SJSA1 (cell line): ENCODE measurements around the gene HOMER3. TPM values are rescaled to one million over a fixed set of nuclear protein-coding genes. Genes with fewer than 3 reads are reported as not detected.
"Not testable (repeated sequence)": the region's sequence is repeated elsewhere in the genome, so short reads cannot be mapped to it uniquely, and the experiment has no call there.

Source experiments
- DNase-seq, 2 experiments: peaks; one replicate each; pipeline ENCODE4 v3.0.0-alpha.2; 2015 to 2020; ENCODE audit warnings: low spot score in 2 of 2, low read depth in 1 of 2
- H3K27ac ChIP-seq: fragments of 250-450 bp; sonication (Bioruptor Pico); 2 replicates; pipeline ENCODE4 v1.5.1; 2020; ENCODE audit warnings: mild to moderate bottlenecking, moderate library complexity
- H3K27me3 ChIP-seq: fragments of 250-450 bp; sonication (Bioruptor Pico); replicated peaks from 2 replicates; pipeline ENCODE4 v1.5.1; 2020; ENCODE audit warnings: mild to moderate bottlenecking, moderate library complexity
- H3K36me3 ChIP-seq: fragments of 250-450 bp; sonication (Bioruptor Pico); 2 replicates; pipeline ENCODE4 v1.5.1; 2020; ENCODE audit warnings: mild to moderate bottlenecking
- H3K4me1 ChIP-seq: fragments of 250-450 bp; sonication (Bioruptor Pico); replicated peaks from 2 replicates; pipeline ENCODE4 v1.6.1; 2021; ENCODE audit warnings: mild to moderate bottlenecking
- H3K4me3 ChIP-seq: fragments of 250-450 bp; sonication (Bioruptor Pico); 2 replicates; pipeline ENCODE4 v1.5.1; 2020; ENCODE audit warnings: mild to moderate bottlenecking
- H3K9me3 ChIP-seq: fragments of 250-450 bp; sonication (Bioruptor Pico); replicated peaks from 2 replicates; pipeline ENCODE4 v1.5.1; 2020; ENCODE audit warnings: mild to moderate bottlenecking
- total RNA-seq: library from RNA; depleted of rRNA; stranded (reverse); fragments of >200 nt; shearing (Covaris generic); gene quantifications from 2 replicates; pipeline ENCODE4 v1.2.3, GENCODE V29; 2014

The HOMER3 gene
- total RNA-seq, 1 experiment from 2014 or later: 53.7 TPM

DNA sequence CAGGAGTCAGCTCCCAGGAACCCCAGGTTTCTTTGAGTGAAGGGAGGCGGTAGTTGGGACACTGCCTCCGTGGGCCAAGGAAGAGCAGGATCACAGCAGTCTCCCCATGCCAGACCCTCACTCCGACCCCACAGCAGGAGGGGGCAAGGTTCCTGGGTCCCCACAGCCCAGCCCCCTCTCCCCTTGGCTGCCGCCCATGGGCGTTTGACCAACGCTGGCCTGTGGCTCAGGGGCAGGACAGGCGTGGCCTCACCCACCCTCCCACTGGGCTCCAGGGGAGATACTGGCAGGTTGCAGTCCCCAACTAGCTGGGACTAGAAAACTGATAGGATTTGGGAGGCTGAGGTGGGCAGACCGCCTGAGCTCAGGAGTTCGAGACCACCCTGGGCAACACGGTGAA is 31.0 kb downstream of the HOMER3 start:
- H3K36me3 ChIP-seq: peaks cover 83% of the 10 kb centered on the region

DNA sequence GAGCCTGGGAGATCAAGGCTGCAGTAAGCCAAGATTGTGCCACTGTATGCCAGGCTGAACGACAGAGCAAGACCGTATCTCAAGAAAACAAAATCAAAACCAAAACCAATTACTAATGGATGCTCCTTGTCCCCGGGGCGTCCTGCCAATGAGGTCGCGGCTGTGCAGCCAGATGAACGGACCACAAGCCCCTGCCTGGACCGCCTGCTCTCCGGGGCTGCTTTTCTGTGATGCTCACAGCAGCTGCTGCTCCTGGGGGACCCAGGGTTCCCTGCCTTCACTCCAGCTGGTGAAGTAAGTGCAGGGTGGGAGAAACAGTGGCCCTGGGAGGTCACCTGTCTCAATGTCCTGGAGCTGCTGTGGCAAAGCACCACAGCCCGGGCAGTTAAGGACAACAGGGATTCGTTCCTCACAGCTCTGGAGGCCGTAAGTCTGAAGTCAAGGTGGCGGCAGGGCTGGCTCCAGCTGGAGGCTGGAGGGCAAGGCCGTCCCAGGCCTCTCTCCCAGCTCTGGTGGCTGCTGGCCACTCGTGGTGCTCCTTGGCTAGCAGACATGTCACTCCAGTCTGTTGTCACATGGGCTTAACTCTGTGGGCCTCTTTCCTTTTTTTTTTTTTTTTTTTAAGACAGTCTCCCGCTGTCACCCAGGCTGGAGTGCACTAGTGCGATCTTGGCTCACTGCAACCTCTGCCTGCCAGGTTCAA is 31.9 kb downstream of the HOMER3 start:
- Histone ChIP-seq H3K27me3 (no peaks in the 10 kb centered on the region), H3K4me1 (no peaks in the 10 kb centered on the region), H3K27ac (no peak overlapping the region), H3K36me3 (peaks cover 83% of the 10 kb centered on the region), H3K9me3 (no peaks in the 10 kb centered on the region), H3K4me3 (no peak overlapping the region)
- no peak for DNase-seq

More for the DNA sequence above, 31.0 kb downstream of the HOMER3 start:
- Histone ChIP-seq H3K27me3 (no peaks in the 10 kb centered on the region), H3K4me3 (no peak overlapping the region), H3K27ac (no peak overlapping the region), H3K9me3 (no peaks in the 10 kb centered on the region), H3K4me1 (no peaks in the 10 kb centered on the region)
- DNase-seq: no peak

DNA sequence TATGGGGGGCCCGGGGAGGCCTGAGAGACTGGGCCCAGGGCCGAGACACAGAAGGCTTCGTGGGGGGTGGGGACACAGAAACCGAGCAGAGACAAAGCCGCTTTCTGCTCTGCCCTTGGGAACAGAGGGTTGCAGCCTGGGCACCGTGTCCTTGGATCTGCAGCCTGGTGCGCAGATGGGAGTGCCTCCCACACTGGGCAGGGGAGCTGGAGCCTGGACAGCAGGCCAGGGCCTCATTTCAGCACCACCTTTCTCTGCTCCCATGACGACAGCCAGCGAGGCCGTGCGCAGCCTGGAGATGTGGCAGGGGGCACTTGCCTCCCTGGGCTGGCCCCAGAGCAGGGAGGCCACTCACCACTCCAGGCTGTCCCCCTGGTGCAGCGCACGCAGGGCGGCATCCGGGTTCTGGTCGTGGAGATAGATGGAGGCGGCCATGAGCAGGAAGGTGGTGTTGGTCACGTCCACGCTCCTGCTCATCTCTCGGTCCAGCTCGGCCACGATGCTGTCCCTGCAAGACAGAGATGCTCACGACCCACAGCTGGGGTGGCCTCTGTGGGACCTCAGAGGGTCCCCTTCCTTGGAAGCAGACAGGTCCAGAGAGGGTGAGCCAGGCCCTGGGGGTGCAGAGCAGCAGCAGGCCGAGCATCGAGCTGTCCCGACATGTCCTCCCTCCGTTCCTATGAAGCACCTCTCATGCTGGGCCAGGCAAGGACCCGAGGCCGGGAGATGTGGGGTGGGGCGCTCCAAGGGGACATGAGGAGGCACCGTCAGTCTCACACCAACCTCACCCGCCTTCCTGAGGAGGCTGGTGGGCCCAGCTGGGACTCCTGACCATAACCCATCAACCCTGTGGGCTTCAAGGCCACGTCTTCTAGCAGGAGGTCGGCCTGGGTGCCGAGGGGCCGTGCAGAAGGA is 34.2 kb downstream of the HOMER3 start:
- Histone ChIP-seq H3K36me3 (peaks cover 69% of the 10 kb centered on the region), H3K27ac (no peak overlapping the region), H3K4me3 (no peak overlapping the region), H3K4me1 (no peaks in the 10 kb centered on the region), H3K27me3 (no peaks in the 10 kb centered on the region), H3K9me3 (no peaks in the 10 kb centered on the region)
- peak in 1 of 2 experiments; percentile 42 for DNase-seq

DNA sequence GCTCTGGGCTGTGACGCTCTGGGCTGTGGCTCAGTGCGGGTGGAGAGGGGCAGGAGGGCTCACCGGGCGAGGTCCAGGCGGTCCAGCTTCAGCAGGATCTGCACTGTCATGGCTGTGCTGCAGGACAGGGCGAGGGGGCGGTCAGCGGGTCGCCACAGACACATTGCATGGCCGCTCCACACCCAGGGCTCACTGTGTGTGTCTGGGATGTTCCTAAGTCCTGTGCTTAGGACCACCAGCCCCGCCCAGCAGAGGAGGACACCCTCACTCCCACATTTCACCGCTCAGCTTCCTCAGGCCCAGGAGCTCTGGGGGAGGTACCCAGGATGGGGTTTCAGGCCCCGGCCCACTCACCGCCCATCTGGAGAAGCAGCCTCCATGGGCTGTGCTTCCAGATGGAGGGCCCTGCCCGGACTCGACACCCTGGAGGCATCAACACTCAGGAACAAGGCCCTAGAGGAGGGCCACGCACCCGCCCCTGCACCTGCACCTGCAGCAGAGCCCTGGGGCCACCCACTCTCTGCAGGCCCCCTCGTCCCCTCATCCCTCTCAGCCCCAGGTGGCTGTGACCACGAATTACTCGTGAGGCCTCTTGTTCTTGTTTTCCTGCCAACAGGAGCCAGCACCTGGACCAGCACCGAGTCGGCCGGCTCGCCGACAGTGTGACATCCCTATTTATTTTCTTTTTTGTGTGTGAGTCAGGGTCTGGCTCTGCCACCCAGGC is 35.3 kb downstream of the HOMER3 start:
- Histone ChIP-seq H3K36me3 (peaks cover 70% of the 10 kb centered on the region), H3K4me3 (no peak overlapping the region), H3K27me3 (no peaks in the 10 kb centered on the region), H3K27ac (no peak overlapping the region), H3K9me3 (no peaks in the 10 kb centered on the region), H3K4me1 (no peaks in the 10 kb centered on the region)
- no peak for DNase-seq

DNA sequence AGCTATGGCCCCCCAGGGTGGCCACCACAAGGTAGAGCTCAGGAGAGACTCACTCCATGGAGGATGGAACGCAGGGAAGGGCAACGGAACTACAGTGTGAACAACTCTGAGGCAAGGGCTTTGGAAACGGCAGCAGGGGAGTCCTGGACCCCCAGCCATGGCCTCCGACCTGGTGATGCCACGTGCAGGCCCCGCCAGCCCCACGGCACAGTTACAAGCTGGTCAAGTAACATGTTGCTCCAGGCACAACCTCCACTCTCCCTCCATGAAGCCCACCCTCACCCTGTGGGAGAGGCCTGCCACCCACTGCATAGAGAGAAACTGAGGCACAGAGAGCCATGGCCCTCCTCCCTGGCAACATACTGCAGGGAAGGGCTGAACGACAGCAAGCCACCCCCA is 36.0 kb downstream of the HOMER3 start:
- Histone ChIP-seq H3K27me3 (no peaks in the 10 kb centered on the region), H3K36me3 (peaks cover 68% of the 10 kb centered on the region), H3K4me1 (no peaks in the 10 kb centered on the region), H3K27ac (no peak overlapping the region), H3K9me3 (no peaks in the 10 kb centered on the region), H3K4me3 (no peak overlapping the region)
- peak in 1 of 2 experiments; percentile 39 for DNase-seq

DNA sequence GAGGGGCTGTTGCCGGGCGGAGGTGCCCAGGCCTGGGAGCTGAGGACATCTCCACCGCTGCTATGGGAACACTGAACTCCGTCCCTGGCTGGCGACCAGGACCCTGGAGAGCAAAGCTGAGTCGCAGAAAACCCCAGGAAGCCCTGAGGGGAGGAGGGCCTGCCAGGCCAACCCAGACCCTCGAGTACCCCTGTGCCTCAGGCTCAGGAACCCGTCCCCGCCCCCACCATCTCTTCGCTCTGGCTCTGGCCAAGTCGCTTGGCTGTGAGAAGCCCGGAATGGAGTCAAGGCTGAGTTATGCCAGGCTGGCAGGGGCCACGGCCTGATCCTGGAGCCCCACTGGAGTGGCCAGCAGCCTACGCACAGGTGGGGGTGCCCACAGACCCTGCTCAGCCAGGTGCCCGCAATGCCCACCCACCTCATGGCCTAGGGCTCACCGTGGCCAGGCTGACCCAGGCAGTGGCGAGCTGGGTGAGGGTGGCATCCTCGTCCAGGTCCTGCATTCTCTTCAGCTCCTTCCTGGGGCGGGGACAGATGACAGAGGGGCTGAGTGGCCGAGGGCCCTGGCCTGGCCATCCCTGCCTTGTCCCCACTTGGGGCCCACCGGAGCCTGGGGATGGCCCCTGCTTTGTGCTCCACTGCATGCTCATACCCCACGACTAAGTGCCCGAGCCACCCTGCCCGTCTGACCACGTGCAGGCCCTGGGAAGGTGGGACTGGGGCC is 36.5 kb downstream of the HOMER3 start:
- Histone ChIP-seq H3K4me1 (no peaks in the 10 kb centered on the region), H3K27ac (no peak overlapping the region), H3K36me3 (peaks cover 68% of the 10 kb centered on the region), H3K4me3 (no peak overlapping the region), H3K9me3 (no peaks in the 10 kb centered on the region), H3K27me3 (no peaks in the 10 kb centered on the region)
- peak in 1 of 2 experiments; percentile 45 for DNase-seq

DNA sequence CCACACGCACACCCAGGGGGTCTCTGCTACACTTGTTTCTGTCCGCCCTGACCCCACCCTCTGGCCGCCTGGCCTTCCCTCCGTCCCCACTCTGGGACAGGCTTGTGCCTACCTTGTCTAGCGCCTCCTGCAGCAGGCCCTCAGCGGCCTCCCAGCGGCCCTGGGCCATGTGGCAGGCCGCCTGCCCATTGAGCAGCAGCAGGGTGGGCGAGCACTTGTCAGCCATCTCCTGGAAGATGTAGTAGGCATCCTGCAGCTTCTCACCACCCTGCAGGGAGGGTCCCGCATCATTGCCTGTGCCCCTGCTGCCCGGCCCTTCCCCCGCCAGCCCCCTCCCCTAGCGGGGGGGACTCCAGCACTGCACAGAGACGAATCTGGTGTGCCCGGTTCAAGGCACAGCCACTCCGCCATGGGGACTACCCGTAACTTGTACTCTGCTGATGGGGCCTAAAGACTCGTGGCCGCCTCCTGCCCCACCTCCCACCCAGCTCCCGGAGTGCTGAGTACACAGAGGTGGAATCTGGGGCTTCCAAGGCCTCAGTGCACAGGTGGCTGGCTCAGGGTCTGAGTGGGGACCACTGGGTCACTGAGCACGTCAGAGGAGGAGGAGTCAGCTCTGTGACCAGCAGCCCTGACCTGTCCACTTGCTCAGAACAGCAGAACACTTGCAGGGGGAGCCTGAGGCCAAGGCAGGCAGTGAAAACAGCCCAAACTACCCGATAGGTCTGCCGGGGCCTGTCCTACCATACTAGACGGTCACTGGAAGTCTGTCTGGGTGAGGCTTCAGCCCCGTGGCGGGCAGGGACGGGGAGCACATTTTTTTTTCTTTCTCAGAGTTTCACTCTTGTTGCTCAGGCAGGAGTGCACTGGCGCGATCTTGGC is 37.6 kb downstream of the HOMER3 start:
- no peak overlapping the region for H3K4me3 ChIP-seq
- no peaks in the 10 kb centered on the region for H3K4me1 ChIP-seq
- DNase-seq: peak in 1 of 2 experiments; percentile 38
- peaks cover 71% of the 10 kb centered on the region for H3K36me3 ChIP-seq
- no peaks in the 10 kb centered on the region for H3K27me3 ChIP-seq
- H3K27ac ChIP-seq: no peak overlapping the region
- H3K9me3 ChIP-seq: no peaks in the 10 kb centered on the region

DNA sequence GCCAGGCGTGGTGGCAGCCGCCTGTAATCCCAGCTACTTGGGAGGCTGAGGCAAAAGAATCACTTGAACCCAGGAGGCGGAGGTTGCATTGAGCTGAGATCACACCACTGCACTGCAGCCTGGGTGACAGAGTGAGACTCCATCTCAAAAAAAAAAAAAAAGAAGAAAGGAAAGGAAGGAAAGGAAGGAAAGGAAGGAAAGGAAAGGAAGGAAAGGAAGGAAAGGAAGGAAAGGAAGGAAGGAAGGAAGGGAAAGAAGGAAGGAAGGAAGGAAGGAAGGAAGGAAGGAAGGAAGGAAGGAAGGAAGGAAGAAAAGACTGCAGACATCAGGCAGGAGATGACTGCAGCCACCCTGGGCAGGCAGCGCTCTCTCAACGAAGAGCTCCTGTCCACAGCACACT is 38.5 kb downstream of the HOMER3 start:
- H3K4me1 ChIP-seq, H3K4me3 ChIP-seq, H3K9me3 ChIP-seq, H3K27ac ChIP-seq, DNase-seq, H3K27me3 ChIP-seq: not testable (repeated sequence)
- H3K36me3 ChIP-seq: peaks cover 64% of the 10 kb centered on the region

DNA sequence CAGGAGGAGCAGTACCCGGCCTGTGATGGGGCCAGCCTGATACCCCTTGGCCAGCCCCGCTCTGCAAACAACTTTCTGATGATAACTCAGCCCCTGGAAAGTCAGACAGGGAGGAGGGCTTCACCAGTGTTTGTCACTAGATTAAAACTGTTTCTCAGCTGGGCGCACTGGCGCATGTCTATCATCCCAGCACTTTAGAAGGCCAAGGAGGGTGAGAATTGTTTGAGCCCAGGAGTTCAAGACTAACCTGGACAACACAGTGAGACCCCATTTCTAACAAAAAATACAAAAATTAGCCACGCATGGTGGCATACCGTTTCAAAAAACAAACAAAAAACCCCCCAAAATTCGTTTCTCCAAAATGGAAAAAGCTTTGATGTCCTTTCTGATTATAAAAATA is 39.5 kb downstream of the HOMER3 start:
- no peak for DNase-seq
- no peaks in the 10 kb centered on the region for H3K4me1 ChIP-seq
- H3K27ac ChIP-seq: no peak overlapping the region
- no peaks in the 10 kb centered on the region; the same call in none of the 2 replicates for H3K27me3 ChIP-seq
- no peaks in the 10 kb centered on the region for H3K9me3 ChIP-seq
- no peak overlapping the region for H3K4me3 ChIP-seq
- H3K36me3 ChIP-seq: peaks cover 54% of the 10 kb centered on the region

DNA sequence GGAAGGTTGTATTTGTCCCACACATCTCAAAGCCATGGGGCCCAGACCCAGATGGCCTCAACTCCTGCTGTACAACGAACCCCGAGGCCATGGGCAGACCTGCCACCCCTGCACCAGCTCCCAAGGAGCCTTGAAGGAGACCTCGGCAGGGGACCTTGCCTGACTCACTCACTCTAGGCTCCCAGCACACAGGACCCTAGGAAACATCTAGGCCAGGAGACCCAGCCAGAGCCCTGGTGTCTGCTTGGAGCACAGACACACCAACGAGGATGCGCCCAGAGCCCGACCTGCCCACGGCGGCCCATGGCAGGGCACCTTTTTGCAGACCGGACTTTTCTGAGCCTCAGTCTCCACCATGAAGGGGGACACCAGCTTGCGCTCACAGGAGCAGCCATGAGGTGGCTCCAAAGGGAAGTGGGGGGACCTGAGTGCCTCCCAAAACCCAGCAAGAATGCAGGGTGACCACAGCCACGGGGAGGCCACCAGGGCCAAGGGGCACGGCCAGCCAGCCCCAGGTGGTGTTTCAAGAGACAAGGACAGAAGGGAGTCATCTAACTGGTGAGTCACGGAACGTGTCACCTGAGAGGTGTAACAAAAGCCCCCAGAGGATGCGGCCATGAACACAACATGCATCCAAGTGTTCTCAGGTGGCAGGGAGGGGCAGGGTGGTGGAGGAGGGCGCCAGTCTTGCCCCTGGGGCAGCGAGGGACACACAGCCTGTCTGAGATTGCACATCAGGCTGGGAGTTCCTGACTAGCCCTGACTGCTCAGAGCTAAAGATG is 40.1 kb downstream of the HOMER3 start:
- Histone ChIP-seq H3K9me3 (no peaks in the 10 kb centered on the region), H3K4me3 (no peak overlapping the region), H3K36me3 (peaks cover 48% of the 10 kb centered on the region), H3K27me3 (no peaks in the 10 kb centered on the region; the same call in none of the 2 replicates), H3K27ac (no peak overlapping the region), H3K4me1 (no peaks in the 10 kb centered on the region)
- DNase-seq: no peak

DNA sequence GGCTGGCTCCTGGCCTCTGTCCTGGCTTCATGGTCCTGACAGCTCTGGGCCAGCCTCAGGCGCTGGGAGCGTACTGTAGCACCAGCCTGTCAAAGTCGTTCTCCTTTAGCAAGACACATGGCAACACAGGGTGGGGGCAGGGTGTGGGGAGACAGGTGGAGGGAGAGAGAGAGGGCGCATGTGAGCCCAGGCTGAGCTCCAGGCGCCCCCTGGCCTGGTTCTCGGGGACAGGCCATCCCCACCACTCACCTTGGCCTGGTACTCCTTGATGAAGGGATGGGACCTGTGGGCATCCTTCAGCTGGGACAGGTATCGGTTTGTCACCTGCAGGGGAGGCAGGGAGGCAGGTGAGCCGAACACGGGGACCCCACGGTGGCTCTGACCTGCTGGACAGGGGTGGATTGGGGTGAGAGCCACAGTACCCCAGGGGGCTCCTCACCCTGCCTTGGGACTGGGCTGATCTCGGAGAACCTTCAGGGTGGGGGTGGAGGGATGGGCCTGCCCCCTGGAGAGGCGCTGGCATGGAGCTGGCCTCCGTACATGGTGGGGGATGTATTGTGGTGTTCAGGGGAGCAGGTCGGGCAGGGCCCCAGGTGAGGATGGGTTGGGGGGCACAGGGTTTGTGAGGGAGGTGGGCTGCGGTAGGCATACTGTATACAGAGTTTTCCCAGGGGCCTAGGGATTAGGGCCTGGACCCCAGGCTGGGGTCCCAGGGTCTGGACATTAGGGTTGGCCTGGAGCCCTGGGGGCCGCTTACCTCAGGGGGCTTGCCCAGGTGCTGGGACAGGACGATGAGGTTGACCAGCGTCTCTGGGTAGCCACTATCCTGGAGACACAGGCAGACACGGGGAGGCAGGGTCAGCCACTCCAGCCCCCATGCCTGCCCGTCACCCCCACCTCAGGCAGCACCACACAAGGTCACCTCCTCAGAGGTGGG is 41.1 kb downstream of the HOMER3 start:
- Histone ChIP-seq H3K4me3 (no peak overlapping the region), H3K4me1 (peaks cover 9% of the 10 kb centered on the region), H3K27me3 (peaks cover 8% of the 10 kb centered on the region), H3K36me3 (peaks cover 38% of the 10 kb centered on the region), H3K9me3 (no peaks in the 10 kb centered on the region), H3K27ac (no peak overlapping the region)
- DNase-seq: peak in 1 of 2 experiments; percentile 43
